WERI-Rb-1 (cell line): Measurements from ENCODE around the gene PLD4.

Experiments used
- DNase-seq: peaks from one replicate; pipeline ENCODE4 v3.0.0-alpha.2; 2020
- H3K27ac ChIP-seq: fragments of 250-450 bp; sonication (Bioruptor Pico); 2 replicates; pipeline ENCODE4 v1.5.1; 2020; ENCODE audit warnings: mild to moderate bottlenecking, moderate library complexity
- H3K27me3 ChIP-seq: fragments of 250-450 bp; sonication (Bioruptor Pico); 2 replicates; pipeline ENCODE4 v1.5.1; 2021; ENCODE audit warnings: mild to moderate bottlenecking, low read depth, moderate library complexity; ENCODE audit not compliant: insufficient read depth, severe bottlenecking
- H3K36me3 ChIP-seq: fragments of 250-450 bp; sonication (Bioruptor Pico); 2 replicates; pipeline ENCODE4 v1.5.1; 2020; ENCODE audit warnings: mild to moderate bottlenecking, moderate library complexity
- H3K4me3 ChIP-seq: 2 replicates; pipeline ENCODE4 v1.5.1; 2011; ENCODE audit warnings: low read depth, mild to moderate bottlenecking, control low read depth, low read length
- H3K9me3 ChIP-seq: fragments of 250-450 bp; sonication (Bioruptor Pico); 2 replicates; pipeline ENCODE4 v1.5.1; 2021; ENCODE audit warnings: mild to moderate bottlenecking, moderate library complexity; ENCODE audit not compliant: severe bottlenecking
- CTCF ChIP-seq: IDR thresholded peaks from 2 replicates; pipeline ENCODE4 v1.5.1; 2011; ENCODE audit warnings: low read depth, mild to moderate bottlenecking, control low read depth, inconsistent platforms, low read length

The PLD4 gene

GRCh38 chr14:104932676-104933631 is 8.3 kb downstream of the PLD4 start:
- Histone ChIP-seq H3K27me3 (no peaks in the 10 kb centered on the region), H3K36me3 (no peaks in the 10 kb centered on the region), H3K9me3 (no peaks in the 10 kb centered on the region), H3K4me3 (peak overlapping the region; percentile 34), H3K27ac (peak overlapping the region; percentile 81)
- peak; percentile 84 for TF ChIP-seq CTCF
- peak; percentile 86 for DNase-seq

- DNase-seq: no peak
- no peaks in the 10 kb centered on the region for H3K9me3 ChIP-seq
- H3K27me3 ChIP-seq: no peaks in the 10 kb centered on the region
- no peak for TF ChIP-seq CTCF
- no peak overlapping the region for H3K4me3 ChIP-seq
- no peak overlapping the region for H3K27ac ChIP-seq
- no peaks in the 10 kb centered on the region for H3K36me3 ChIP-seq
These were observed 9.4 kb downstream of the PLD4 start for GRCh38 chr14:104933746-104934733.

GRCh38 chr14:104935026-104935650 is 10.5 kb downstream of the PLD4 start:
- Histone ChIP-seq H3K4me3 (no peak overlapping the region), H3K27ac (no peak overlapping the region), H3K36me3 (no peaks in the 10 kb centered on the region), H3K27me3 (no peaks in the 10 kb centered on the region), H3K9me3 (no peaks in the 10 kb centered on the region)
- TF ChIP-seq CTCF: no peak
- DNase-seq: no peak

GRCh38 chr14:104935955-104936354 is 11.3 kb downstream of the PLD4 start:
- DNase-seq: no peak
- Histone ChIP-seq H3K27ac (no peak overlapping the region), H3K9me3 (no peaks in the 10 kb centered on the region), H3K27me3 (no peaks in the 10 kb centered on the region), H3K4me3 (no peak overlapping the region), H3K36me3 (no peaks in the 10 kb centered on the region)
- no peak for TF ChIP-seq CTCF

- no peaks in the 10 kb centered on the region for H3K27me3 ChIP-seq
- no peak for TF ChIP-seq CTCF
- DNase-seq: no peak
- no peaks in the 10 kb centered on the region for H3K9me3 ChIP-seq
- no peak overlapping the region for H3K27ac ChIP-seq
- H3K36me3 ChIP-seq: no peaks in the 10 kb centered on the region
- H3K4me3 ChIP-seq: no peak overlapping the region
These were observed 11.9 kb downstream of the PLD4 start for GRCh38 chr14:104936361-104937155.
